HEK293 (cell line): ENCODE measurements around the gene FAM13B.

Source experiments
- CTCF ChIP-seq: fragments of 450-650 bp; formaldehyde crosslinking; IDR thresholded peaks from 2 replicates; pipeline ENCODE4 v1.5.1; 2016; ENCODE audit warnings: missing biosample characterization, missing genetic modification characterization
- HOXA7 ChIP-seq: sonication (generic); formaldehyde crosslinking; IDR thresholded peaks from 2 replicates; pipeline ENCODE4 v1.8.1; 2022; ENCODE audit warnings: missing genetic modification reagents, borderline replicate concordance
- OSR2 ChIP-seq: fragments of 450-650 bp; formaldehyde crosslinking; IDR thresholded peaks from 2 replicates; pipeline ENCODE4 v1.5.1; 2016; ENCODE audit warnings: missing biosample characterization, missing genetic modification characterization
- PRDM1 ChIP-seq: fragments of 450-650 bp; formaldehyde crosslinking; IDR thresholded peaks from 2 replicates; pipeline ENCODE4; 2016; ENCODE audit warnings: missing biosample characterization, missing genetic modification characterization
- SALL2 ChIP-seq: fragments of 450-650 bp; formaldehyde crosslinking; IDR thresholded peaks from 2 replicates; pipeline ENCODE4 v1.5.0; 2017; ENCODE audit warnings: missing biosample characterization, mild to moderate bottlenecking, missing genetic modification characterization, borderline replicate concordance
- ZBTB11 ChIP-seq: fragments of 450-650 bp; formaldehyde crosslinking; conservative IDR thresholded peaks from 2 replicates; pipeline ENCODE4 v1.5.1; 2016; ENCODE audit warnings: low read depth, missing biosample characterization, missing genetic modification characterization
- ZFP37 ChIP-seq: fragments of 450-650 bp; formaldehyde crosslinking; IDR thresholded peaks from 2 replicates; pipeline ENCODE4 v1.5.1; 2016; ENCODE audit warnings: missing biosample characterization, missing genetic modification characterization
- ZNF148 ChIP-seq: fragments of 450-650 bp; formaldehyde crosslinking; IDR thresholded peaks from 2 replicates; pipeline ENCODE4 v1.5.0; 2017; ENCODE audit warnings: missing biosample characterization, missing genetic modification characterization, borderline replicate concordance
- ZNF175 ChIP-seq: fragments of 450-650 bp; formaldehyde crosslinking; IDR thresholded peaks from 2 replicates; pipeline ENCODE4 v1.5.1; 2016; ENCODE audit warnings: missing biosample characterization, missing genetic modification characterization
- ZNF184 ChIP-seq: fragments of 450-650 bp; IDR thresholded peaks from 2 replicates; pipeline ENCODE4 v1.5.1; 2018; ENCODE audit warnings: missing biosample characterization, mild to moderate bottlenecking, missing genetic modification characterization
- ZNF23 ChIP-seq: fragments of 450-650 bp; formaldehyde crosslinking; IDR thresholded peaks from 2 replicates; pipeline ENCODE4 v1.5.1; 2016; ENCODE audit warnings: missing biosample characterization, missing genetic modification characterization, borderline replicate concordance
- ZNF239 ChIP-seq: fragments of 450-650 bp; formaldehyde crosslinking; IDR thresholded peaks from 2 replicates; pipeline ENCODE4 v1.5.1; 2016; ENCODE audit warnings: missing biosample characterization, missing genetic modification characterization
- ZNF707 ChIP-seq: fragments of 450-650 bp; formaldehyde crosslinking; IDR thresholded peaks from 2 replicates; pipeline ENCODE4 v1.5.1; 2016; ENCODE audit warnings: missing biosample characterization, missing genetic modification characterization
- ZNF830 ChIP-seq: fragments of 450-650 bp; IDR thresholded peaks from 2 replicates; pipeline ENCODE4 v1.5.0; 2018; ENCODE audit warnings: missing biosample characterization, missing genetic modification characterization, low read depth, mild to moderate bottlenecking, moderate library complexity

GRCh38 chr5:137995077-137995748 lies 37.7 kb downstream of the FAM13B start:
- TF ChIP-seq CTCF (tag by site-specific recombination) (no peak), OSR2 (tag by site-specific recombination) (no peak), ZNF239 (tag by site-specific recombination) (no peak), PRDM1 (tag by site-specific recombination) (no peak), SALL2 (tag by site-specific recombination) (no peak), ZNF148 (tag by site-specific recombination) (no peak), ZNF175 (no peak), ZNF830 (tag by site-specific recombination) (no peak), ZNF184 (tag by site-specific recombination) (no peak), ZBTB11 (no peak), ZFP37 (tag by site-specific recombination) (no peak), ZNF707 (tag by site-specific recombination) (no peak), ZNF23 (no peak), HOXA7 (CRISPR knock-in tag) (no peak)
